Ishikawa (cell line): ENCODE data around the gene CAD.

Source experiments
- CEBPB ChIP-seq: IDR thresholded peaks from 2 replicates; pipeline ENCODE4 v1.6.1; 2012
- CREB1 ChIP-seq: IDR thresholded peaks from 2 replicates; pipeline ENCODE4 v1.6.1; 2012; ENCODE audit warnings: low read depth
- EGR1 ChIP-seq: IDR thresholded peaks from 2 replicates; pipeline ENCODE4 v1.6.1; 2012
- EP300 ChIP-seq: IDR thresholded peaks from 2 replicates; pipeline ENCODE4 v1.6.1; 2012; ENCODE audit warnings: borderline replicate concordance
- FOXM1 ChIP-seq: IDR thresholded peaks from 2 replicates; pipeline ENCODE4 v1.6.1; 2012; ENCODE audit warnings: low read depth, borderline replicate concordance
- NFIC ChIP-seq: IDR thresholded peaks from 2 replicates; pipeline ENCODE4 v1.6.1; 2012
- RAD21 ChIP-seq: IDR thresholded peaks from 2 replicates; pipeline ENCODE4 v1.6.1; 2012; ENCODE audit warnings: low read depth
- REST ChIP-seq: IDR thresholded peaks from 2 replicates; pipeline ENCODE4 v1.6.1; 2012; ENCODE audit warnings: low read depth, mild to moderate bottlenecking
- TAF1 ChIP-seq: IDR thresholded peaks from 2 replicates; pipeline ENCODE4 v1.6.1; 2012; ENCODE audit warnings: low read depth, mild to moderate bottlenecking
- TCF12 ChIP-seq: IDR thresholded peaks from 2 replicates; pipeline ENCODE4 v1.6.1; 2012; ENCODE audit warnings: low read depth
- TEAD4 ChIP-seq: IDR thresholded peaks from 2 replicates; pipeline ENCODE4 v1.6.1; 2012
- YY1 ChIP-seq: IDR thresholded peaks from 2 replicates; pipeline ENCODE4 v1.6.1; 2012; ENCODE audit warnings: low read depth
- ZBTB7A ChIP-seq: IDR thresholded peaks from 2 replicates; pipeline ENCODE4 v1.6.1; 2012; ENCODE audit warnings: low read depth
- TF ChIP-seq, protein P1 (sequence below): IDR thresholded peaks from 2 replicates; pipeline ENCODE4 v1.6.1; 2012
- TF ChIP-seq, protein P2 (sequence below): IDR thresholded peaks from 2 replicates; pipeline ENCODE4 v1.6.1; 2012

Gene CAD

DNA sequence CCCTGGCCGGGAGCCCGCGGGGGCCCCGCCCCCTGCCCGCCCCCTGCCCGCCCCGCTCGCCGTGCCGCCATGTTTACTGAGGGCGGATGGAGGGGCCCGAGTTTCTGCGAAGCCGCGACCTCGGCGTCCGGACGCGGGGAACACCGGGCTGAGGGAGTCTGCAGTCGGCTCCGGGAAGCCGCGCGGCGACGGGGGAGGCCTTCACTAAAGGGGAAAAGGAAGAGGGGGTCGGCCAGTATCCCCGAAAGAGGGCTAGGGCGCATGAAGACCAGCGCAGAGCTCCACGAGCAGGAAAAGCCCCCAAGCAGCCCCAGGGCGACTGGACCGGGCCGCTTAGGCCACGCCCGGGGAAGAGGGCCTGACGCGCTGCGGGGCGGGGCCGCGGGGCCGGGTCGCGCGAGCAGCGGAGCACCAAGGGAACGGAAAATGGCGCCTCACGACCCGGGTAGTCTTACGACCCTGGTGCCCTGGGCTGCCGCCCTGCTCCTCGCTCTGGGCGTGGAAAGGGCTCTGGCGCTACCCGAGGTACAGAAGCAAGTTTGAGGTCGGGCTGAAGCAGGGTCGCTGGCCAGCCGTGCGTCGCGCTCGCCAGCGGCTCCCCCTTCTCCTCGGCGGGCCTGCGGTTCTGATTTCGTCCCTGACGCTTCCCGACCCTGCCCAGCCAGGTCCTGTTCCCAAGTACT lies 5.1 kb upstream of the CAD start, which contains the start of the genes ATRAID and SLC5A6:
TSS of gene ATRAID (plus strand) at position 99 of the 683 bp plus-strand sequence. CDS start at position 427, 328 bp downstream.
TSS of gene SLC5A6 (minus strand) at position 326 of the 683 bp plus-strand sequence. CDS start 4,618 bp downstream, outside the sequence.
- TF ChIP-seq TEAD4 = 0 out of 2 replicates have a peak, but pooled peaks have one; percentile 20
- peak; percentile 89 for TF ChIP-seq YY1
- TF ChIP-seq CREB1 = peak; percentile 35; the same call in 1 of the 2 replicates
- TF ChIP-seq REST = no peak
- no peak; the same call in 1 of the 2 replicates for TF ChIP-seq EGR1
- no peak for TF ChIP-seq NFIC
- TF ChIP-seq RAD21 = no peak
- TF ChIP-seq TCF12 = peak; percentile 32; the same call in 1 of the 2 replicates
- TF ChIP-seq EP300 = no peak
- no peak for TF ChIP-seq FOXM1
- TF ChIP-seq CEBPB = no peak
- TF ChIP-seq, protein P1, sequence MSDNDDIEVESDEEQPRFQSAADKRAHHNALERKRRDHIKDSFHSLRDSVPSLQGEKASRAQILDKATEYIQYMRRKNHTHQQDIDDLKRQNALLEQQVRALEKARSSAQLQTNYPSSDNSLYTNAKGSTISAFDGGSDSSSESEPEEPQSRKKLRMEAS = peak; percentile 26
- TF ChIP-seq, protein P2, sequence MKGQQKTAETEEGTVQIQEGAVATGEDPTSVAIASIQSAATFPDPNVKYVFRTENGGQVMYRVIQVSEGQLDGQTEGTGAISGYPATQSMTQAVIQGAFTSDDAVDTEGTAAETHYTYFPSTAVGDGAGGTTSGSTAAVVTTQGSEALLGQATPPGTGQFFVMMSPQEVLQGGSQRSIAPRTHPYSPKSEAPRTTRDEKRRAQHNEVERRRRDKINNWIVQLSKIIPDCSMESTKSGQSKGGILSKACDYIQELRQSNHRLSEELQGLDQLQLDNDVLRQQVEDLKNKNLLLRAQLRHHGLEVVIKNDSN = no peak
- TF ChIP-seq TAF1 = peak; percentile 98
- TF ChIP-seq ZBTB7A = 0 out of 2 replicates have a peak, but pooled peaks have one; percentile 31

DNA sequence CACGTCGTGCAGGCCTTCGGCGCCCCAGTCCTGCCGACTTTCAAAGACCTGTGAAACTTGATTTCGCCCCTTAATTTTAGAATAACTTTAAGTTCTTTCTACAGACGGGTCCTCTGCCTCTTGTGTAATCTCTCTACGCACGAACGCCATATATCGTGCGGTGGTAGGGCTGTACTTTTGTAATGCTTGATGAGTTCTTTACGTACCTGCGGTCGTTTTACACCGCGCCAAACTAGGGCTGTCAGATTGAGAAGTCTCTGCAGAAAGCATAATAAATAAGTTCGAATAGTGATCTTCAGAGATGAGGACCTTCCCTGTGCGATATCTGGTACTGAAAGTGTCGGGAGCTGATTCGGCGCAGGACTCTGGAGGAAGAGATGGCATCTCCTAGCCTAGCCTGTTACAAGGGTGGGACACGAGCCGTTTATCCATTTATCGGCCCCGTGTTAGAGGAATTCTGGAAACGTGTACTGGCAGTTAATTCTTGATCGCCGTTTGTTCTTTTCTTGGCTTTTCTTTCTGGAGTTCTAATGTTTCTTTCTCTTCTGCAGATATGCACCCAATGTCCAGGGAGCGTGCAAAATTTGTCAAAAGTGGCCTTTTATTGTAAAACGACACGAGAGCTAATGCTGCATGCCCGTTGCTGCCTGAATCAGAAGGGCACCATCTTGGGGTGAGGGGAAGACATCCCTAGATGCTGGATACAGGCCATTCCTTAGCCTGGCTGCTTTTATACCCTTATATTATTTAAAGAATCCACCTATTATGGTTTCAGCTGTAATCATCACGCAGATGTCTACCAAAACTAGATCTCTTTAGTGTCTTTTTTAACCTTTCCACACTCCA lies 4.3 kb upstream of the CAD start:
- peak; percentile 39; the same call in 1 of the 2 replicates for TF ChIP-seq CEBPB
- peak; percentile 57 for TF ChIP-seq YY1
- no peak for TF ChIP-seq EGR1

GRCh38 chr2:27214941-27215340 lies 2.2 kb upstream of the CAD start:
- TF ChIP-seq RAD21 (no peak), TAF1 (no peak), EGR1 (no peak)

- TF ChIP-seq FOXM1 (no peak), REST (no peak), TCF12 (no peak), NFIC (no peak), EGR1 (no peak), EP300 (no peak), CREB1 (no peak), RAD21 (no peak), ZBTB7A (no peak), TEAD4 (no peak), CEBPB (no peak), TAF1 (no peak), YY1 (no peak)
- TF ChIP-seq, protein P2 = no peak
- TF ChIP-seq, protein P1 = no peak
Measured at GRCh38 chr2:27216416-27217137, 592 bp upstream of the CAD start.

- no peak for TF ChIP-seq CEBPB
- no peak for TF ChIP-seq NFIC
- TF ChIP-seq REST = no peak
- no peak for TF ChIP-seq EP300
- no peak for TF ChIP-seq TAF1
- no peak for TF ChIP-seq CREB1
- TF ChIP-seq ZBTB7A = no peak
- TF ChIP-seq FOXM1 = no peak
Measured at GRCh38 chr2:27218614-27219013, 1.4 kb downstream of the CAD start.
